Measurements from ENCODE around the gene ZNHIT6.
A peak's percentile ranks its signal among the peaks of the same experiment; 100 is the strongest.

ZNHIT6 gene

GRCh38 chr1:85628791-85629531 lies 79.3 kb downstream of the ZNHIT6 start:
- Histone ChIP-seq H3K36me3 (no peaks in the 10 kb centered on the region), H3K27ac (peak overlapping the region; percentile 69 to 79), H3K4me1 (peaks cover 0 to 41% (median 19%) of the 10 kb centered on the region in 4 donors), H3K9me3 (no peaks in the 10 kb centered on the region), H3K27me3 (no peaks in the 10 kb centered on the region), H3K4me3 (peak overlapping the region in 1 of 2 donors; percentile 1)
- no peak for TF ChIP-seq CTCF (IDR thresholded peaks at IDR 0.05)
- DNase-seq, result peak; percentile 42 to 82
- intact Hi-C loops (cut with DNase I; ENCODE audit: low total_unique reads), result no loop called here

GRCh38 chr1:85626818-85627217 lies 81.4 kb downstream of the ZNHIT6 start:
- H3K27ac ChIP-seq, result peak overlapping the region in 1 of 2 donors; percentile 79
- no peaks in the 10 kb centered on the region for H3K27me3 ChIP-seq
- intact Hi-C loops (cut with DNase I; ENCODE audit: low total_unique reads), result no loop called here
- peaks cover 0 to 16% (median 10%) of the 10 kb centered on the region in 3 donors for H3K36me3 ChIP-seq
- H3K9me3 ChIP-seq, result peaks cover 0 to 6% (median 0%) of the 10 kb centered on the region in 3 donors
- DNase-seq, result no peak
- no peak overlapping the region for H3K4me3 ChIP-seq
- H3K4me1 ChIP-seq, result peaks cover 0 to 41% (median 19%) of the 10 kb centered on the region in 4 donors
- no peak for TF ChIP-seq CTCF (IDR thresholded peaks at IDR 0.05)

- DNase-seq, result no peak
- no peaks in the 10 kb centered on the region for H3K27me3 ChIP-seq
- TF ChIP-seq CTCF (IDR thresholded peaks at IDR 0.05), result no peak
- intact Hi-C loops (cut with DNase I; ENCODE audit: low total_unique reads), result no loop called here
- peaks cover 0 to 35% (median 18%) of the 10 kb centered on the region in 4 donors for H3K4me1 ChIP-seq
- peaks cover 0 to 18% (median 10%) of the 10 kb centered on the region in 3 donors for H3K36me3 ChIP-seq
- no peak overlapping the region for H3K27ac ChIP-seq
- no peak overlapping the region for H3K4me3 ChIP-seq
- H3K9me3 ChIP-seq, result peaks cover 0 to 17% (median 0%) of the 10 kb centered on the region in 3 donors
These were observed 83.9 kb downstream of the ZNHIT6 start for GRCh38 chr1:85624361-85624760.

GRCh38 chr1:85623061-85623471 lies 85.2 kb downstream of the ZNHIT6 start:
- H3K4me3 ChIP-seq, result no peak overlapping the region
- peaks cover 0 to 22% (median 7%) of the 10 kb centered on the region in 4 donors for H3K4me1 ChIP-seq
- H3K27me3 ChIP-seq, result no peaks in the 10 kb centered on the region
- intact Hi-C loops (cut with DNase I; ENCODE audit: low total_unique reads), result no loop called here
- H3K27ac ChIP-seq, result no peak overlapping the region
- peaks cover 0 to 17% (median 0%) of the 10 kb centered on the region in 3 donors for H3K9me3 ChIP-seq
- DNase-seq, result no peak
- peaks cover 0 to 18% (median 10%) of the 10 kb centered on the region in 3 donors for H3K36me3 ChIP-seq
- TF ChIP-seq CTCF (IDR thresholded peaks at IDR 0.05), result no peak

GRCh38 chr1:85621430-85621829 lies 86.8 kb downstream of the ZNHIT6 start:
- no peak for TF ChIP-seq CTCF (IDR thresholded peaks at IDR 0.05)
- Histone ChIP-seq H3K27me3 (no peaks in the 10 kb centered on the region), H3K4me1 (peaks cover 0 to 8% (median 0%) of the 10 kb centered on the region in 4 donors), H3K9me3 (peaks cover 0 to 17% (median 0%) of the 10 kb centered on the region in 3 donors), H3K36me3 (peaks cover 0 to 18% (median 10%) of the 10 kb centered on the region in 3 donors), H3K27ac (no peak overlapping the region), H3K4me3 (no peak overlapping the region)
- DNase-seq, result no peak
- intact Hi-C loops (cut with DNase I; ENCODE audit: low total_unique reads), result no loop called here

Measured in tibial artery (tissue), 4 donors.